ENCODE measurements around the gene NUP62CL.
"Not testable (repeated sequence)": the region's sequence is repeated elsewhere in the genome, so short reads cannot be mapped to it uniquely, and the experiment has no call there.

NUP62CL gene

GRCh38 chrX:107205770-107206696 is at the start of gene NUP62CL, which contains the start of gene DNAAF6:
TSS of gene NUP62CL (minus strand) at chrX:107206433. CDS start at chrX:107175146, 31,287 bp downstream.
TSS of gene DNAAF6 (plus strand) at chrX:107206611. CDS start at chrX:107212876, 6,265 bp downstream.
- DNase-seq (ENCODE audit: low read depth in 2 of 2) = peak; percentile 50 to 51

GRCh38 chrX:107228486-107228819 is 22.2 kb upstream of the NUP62CL start:
- DNase-seq (ENCODE audit: low read depth in 2 of 2) = no peak

- no peak for DNase-seq (ENCODE audit: low read depth in 2 of 2)
Observed at GRCh38 chrX:107227780-107228485, 21.7 kb upstream of the NUP62CL start.

GRCh38 chrX:107226757-107227156 is 20.5 kb upstream of the NUP62CL start:
- DNase-seq (ENCODE audit: low read depth in 2 of 2) = no peak

GRCh38 chrX:107213477-107213876 is 7.2 kb upstream of the NUP62CL start:
- no peak for DNase-seq (ENCODE audit: low read depth in 2 of 2)

- DNase-seq (ENCODE audit: low read depth in 2 of 2) = no peak
Observed at GRCh38 chrX:107207943-107208342, 1.7 kb upstream of the NUP62CL start.

- no peak for DNase-seq (ENCODE audit: low read depth in 2 of 2)
Observed at GRCh38 chrX:107207089-107207488, 856 bp upstream of the NUP62CL start.

- no peak for DNase-seq (ENCODE audit: low read depth in 2 of 2)
Observed at GRCh38 chrX:107206697-107207065, 448 bp upstream of the NUP62CL start.

- DNase-seq (ENCODE audit: low read depth in 2 of 2) = no peak
Observed at GRCh38 chrX:107204068-107204605, 2.1 kb downstream of the NUP62CL start.

GRCh38 chrX:107199491-107199890 is 6.7 kb downstream of the NUP62CL start:
- DNase-seq (ENCODE audit: low read depth in 2 of 2) = no peak

- DNase-seq (ENCODE audit: low read depth in 2 of 2) = not testable (repeated sequence)
Observed at GRCh38 chrX:107198074-107198473, 8.2 kb downstream of the NUP62CL start.

GRCh38 chrX:107197319-107197718 is 8.9 kb downstream of the NUP62CL start:
- no peak for DNase-seq (ENCODE audit: low read depth in 2 of 2)

GRCh38 chrX:107171369-107172102 is 34.7 kb downstream of the NUP62CL start:
- no peak for DNase-seq (ENCODE audit: low read depth in 2 of 2)

- DNase-seq (ENCODE audit: low read depth in 2 of 2) = no peak
Observed at GRCh38 chrX:107168712-107169111, 37.5 kb downstream of the NUP62CL start.

GRCh38 chrX:107168257-107168656 is 38.0 kb downstream of the NUP62CL start:
- DNase-seq (ENCODE audit: low read depth in 2 of 2) = no peak

- DNase-seq (ENCODE audit: low read depth in 2 of 2) = no peak
Observed at GRCh38 chrX:107167163-107167921, 38.9 kb downstream of the NUP62CL start.

GRCh38 chrX:107157618-107158017 is 48.6 kb downstream of the NUP62CL start:
- not testable (repeated sequence) for DNase-seq (ENCODE audit: low read depth in 2 of 2)

- not testable (repeated sequence) for DNase-seq (ENCODE audit: low read depth in 2 of 2)
Observed at GRCh38 chrX:107155621-107156430, 50.4 kb downstream of the NUP62CL start.

GRCh38 chrX:107154787-107155620 is 51.2 kb downstream of the NUP62CL start:
- no peak for DNase-seq (ENCODE audit: low read depth in 2 of 2)

Data from stimulated activated CD4-positive, alpha-beta T cell treated with anti-CD3 and anti-CD28 coated beads, Interleukin-4, amount 100 ng/mL, for 48 hours (primary cell).